Renal pelvis (tissue), 4 donors: ENCODE results near the gene KCNMA1. TPM values are rescaled to one million over a fixed set of nuclear protein-coding genes. Genes with fewer than 3 reads are reported as not detected.
A peak's percentile ranks its signal among the peaks of the same experiment; 100 is the strongest.

Experiments used
- DNase-seq: peaks from one replicate; pipeline ENCODE4 v3.0.0-alpha.2; 2013
- polyA plus RNA-seq, 3 donors: library from polyadenylated mRNA; unstranded; fragments of 120-200 nt; gene quantifications; one replicate each; pipeline ENCODE4 v1.2.1, GENCODE V29; 2013; ENCODE audit not compliant: insufficient read length in 3 of 3

Gene KCNMA1
- polyA plus RNA-seq, 3 donors: 3.2 to 3.9 (median 3.4) TPM

DNA sequence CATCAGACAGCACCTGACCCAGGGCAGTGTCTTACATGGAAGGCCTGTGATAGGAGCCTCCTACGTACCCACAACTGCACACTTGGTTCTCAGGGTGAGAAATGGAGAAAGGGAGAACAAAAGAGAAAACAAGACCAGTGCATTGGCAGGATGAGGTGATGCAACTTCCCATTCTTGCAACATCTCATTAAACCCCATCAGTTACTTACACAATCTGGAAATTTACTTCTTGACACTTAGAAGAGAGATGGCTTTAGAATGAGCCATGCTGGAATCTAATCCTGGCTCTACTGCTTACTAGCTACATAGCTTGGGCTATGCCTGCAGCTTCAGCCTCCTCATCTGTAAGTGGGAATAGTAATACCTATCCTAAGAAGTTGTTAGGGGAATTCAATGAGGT, 391.7 kb downstream of the KCNMA1 start:
- no peak for DNase-seq

DNA sequence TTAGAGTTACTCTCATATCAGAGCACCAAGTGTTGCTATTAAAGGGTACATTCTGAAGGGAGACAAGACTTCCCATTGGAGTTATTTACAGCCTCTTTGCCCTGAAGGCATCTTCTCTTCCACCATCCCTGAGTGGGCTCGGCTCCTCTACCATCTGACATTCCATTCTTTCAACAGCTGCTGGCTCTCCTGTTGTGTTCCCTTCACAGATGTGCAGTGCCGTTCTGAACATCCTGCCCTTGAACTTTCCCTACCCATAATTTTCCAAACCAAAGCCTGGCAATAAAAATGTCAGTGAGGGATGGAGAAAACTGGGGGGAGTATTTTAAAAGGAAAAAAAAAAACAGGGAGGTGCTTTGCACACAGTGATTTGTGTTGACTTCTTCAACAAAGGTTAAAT, 392.9 kb downstream of the KCNMA1 start:
- DNase-seq: peak; percentile 66

- DNase-seq: no peak
Measured at GRCh38 chr10:77244286-77244685, 393.3 kb downstream of the KCNMA1 start.

GRCh38 chr10:77241350-77241725, 396.3 kb downstream of the KCNMA1 start:
- DNase-seq: no peak

DNA sequence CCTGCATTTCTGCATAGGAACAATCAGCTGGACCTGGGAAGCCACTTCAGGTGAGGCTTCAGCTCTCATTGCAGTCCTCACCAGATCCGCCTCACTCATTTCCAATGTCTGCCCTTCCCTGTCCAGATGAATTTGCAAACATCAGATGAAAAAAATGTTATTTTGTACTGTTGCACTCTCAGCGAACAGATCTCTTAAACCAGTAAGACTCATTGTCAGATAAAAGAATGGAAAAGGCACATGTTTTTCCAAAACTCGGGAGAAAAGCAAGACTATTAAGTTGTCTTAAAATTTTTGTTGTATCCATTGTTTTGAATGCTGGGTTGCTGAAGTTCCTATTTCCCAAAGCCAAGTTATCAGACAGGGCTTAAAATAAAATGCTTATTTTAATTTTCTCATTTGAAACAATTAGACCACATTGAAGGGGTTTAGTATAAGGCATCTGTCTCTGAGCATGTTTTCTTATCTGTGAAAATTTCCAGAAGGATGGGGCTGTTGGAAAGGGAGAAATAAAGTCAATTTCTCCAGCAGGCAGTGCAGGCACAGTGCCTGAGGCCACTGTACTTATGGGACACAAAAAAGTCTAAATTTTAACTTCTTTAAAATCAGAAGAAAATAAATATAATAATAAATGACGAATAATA, 396.8 kb downstream of the KCNMA1 start:
- DNase-seq: no peak

- DNase-seq: no peak
Measured at GRCh38 chr10:77240041-77240652, 397.5 kb downstream of the KCNMA1 start.

DNA sequence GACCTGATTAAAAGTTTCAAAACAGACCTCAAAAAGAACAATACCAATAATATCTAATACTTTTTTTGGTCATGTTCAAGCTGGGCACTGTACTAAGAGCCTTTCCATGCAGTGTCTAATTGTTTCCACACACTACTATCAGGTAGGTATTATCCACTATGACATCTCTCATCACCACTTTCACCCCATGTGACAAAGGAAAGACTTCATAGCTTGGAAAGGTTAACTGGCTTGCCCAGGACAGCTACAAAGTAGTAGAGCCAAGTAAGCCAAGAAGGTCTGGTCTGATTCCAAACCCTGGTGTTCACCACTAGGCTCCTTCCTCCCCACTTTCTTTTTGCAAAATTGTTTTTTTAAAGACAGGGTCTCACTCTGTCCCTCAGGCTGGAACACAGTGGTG, 400.5 kb downstream of the KCNMA1 start:
- DNase-seq: no peak

DNA sequence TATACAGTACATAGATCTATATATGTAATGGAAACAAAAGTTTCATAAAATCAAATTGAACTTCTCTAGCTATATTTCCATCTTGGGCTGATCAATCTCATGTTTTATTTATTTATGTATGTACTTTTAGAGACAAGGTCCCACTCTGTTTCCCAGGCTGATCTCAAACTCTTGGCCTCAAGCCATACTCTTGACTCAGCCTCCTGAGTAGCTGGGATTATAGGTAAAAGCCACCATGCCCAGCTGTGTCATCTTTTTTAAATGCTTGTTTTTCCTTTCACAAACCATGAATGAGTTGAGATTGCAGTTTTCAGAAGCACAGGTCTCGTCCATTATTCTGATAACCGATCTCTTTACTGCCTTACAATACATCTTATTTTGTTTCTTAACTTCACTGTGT, 400.9 kb downstream of the KCNMA1 start:
- no peak for DNase-seq

- DNase-seq: no peak
Measured at GRCh38 chr10:77236029-77236428, 401.6 kb downstream of the KCNMA1 start.

DNA sequence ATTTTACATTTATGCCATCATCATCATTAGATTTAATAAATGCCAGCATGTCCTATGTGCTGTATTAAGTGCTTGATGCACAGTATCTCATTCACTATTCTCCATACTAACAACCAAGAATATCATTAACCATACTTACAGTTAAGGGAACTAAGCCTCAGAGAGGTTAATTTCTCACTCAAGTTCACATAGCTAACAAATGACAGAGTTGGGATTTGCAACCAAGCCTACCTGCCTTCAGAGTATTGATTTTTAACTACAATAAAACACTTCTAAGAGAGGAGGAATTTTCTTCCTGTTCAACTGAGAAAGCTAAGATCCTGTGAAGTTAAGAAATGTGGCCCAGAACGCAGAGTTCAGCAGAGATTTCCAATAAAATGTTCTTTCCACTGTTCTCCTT, 403.0 kb downstream of the KCNMA1 start:
- DNase-seq: no peak

- DNase-seq: no peak
Measured at GRCh38 chr10:77233466-77233865, 404.1 kb downstream of the KCNMA1 start.

DNA sequence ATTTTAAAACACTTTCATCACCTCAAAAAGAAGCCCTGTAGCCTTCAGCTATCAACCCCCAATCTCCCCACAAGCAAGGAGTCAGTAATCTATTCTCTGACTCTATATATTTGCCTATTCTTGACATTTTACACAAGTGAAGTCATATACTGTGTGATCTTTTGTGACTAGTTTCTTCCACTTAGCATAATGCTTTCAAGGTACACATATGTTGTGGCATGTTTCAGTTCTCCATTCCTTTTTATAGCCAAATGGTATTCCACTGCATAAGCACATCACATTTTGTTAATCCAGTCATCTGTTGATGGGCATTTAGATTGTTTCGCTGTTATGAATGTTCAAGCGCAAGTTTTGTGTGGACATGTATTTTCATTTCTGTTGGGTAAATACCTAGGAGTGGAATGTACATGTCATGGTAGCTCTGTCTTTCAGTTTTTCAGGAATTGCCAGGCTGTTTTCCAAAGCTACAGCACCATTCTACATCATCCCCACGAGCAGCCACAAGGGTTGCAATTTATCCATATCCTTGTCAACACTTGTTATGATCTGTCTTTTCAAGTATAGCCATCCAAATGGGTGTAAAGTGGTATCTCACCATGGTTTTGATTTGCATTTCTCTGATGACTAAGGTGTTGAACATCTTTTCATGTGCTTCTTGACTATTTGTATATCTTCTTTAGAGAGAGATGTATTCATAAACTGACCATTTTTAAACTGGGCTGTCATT, 405.6 kb downstream of the KCNMA1 start:
- no peak for DNase-seq

DNA sequence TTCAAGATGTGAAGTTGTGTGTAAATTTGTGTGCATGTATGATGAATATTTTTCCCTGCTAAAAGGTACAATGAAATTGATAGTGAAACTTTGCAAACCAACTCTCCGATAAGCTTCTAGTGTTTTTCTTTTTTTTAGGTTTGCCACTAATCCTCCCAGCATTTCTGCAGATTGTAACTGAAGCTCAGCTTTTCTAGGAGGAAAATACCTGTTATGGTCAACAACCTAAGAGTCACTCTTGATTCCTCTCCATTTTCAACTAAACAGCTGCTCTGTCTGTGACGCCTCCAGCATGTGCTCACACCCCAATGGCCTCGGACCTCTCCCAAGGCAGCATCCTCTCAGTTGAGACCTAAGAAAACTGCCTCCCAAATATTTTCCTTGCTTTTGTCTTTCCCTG, 406.2 kb downstream of the KCNMA1 start:
- DNase-seq: no peak

DNA sequence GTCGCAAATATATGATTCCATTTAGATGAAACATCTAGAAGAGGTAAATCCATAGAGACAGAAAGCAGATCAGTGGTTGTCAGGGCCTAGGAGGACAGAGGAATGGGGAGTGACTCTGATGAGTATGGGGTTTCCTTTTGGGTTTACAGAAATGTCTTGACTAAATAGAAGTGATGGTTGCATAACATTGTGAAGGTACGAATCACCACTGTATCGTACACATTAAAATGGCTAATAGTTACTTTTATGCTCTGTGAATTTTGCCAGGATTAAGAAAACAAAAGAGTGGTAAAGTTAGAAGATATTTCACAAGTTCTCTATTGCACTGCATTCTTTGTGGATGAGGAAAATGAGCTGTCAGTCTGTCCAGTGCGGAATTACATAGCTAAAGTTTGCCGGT, 407.4 kb downstream of the KCNMA1 start:
- no peak for DNase-seq

DNA sequence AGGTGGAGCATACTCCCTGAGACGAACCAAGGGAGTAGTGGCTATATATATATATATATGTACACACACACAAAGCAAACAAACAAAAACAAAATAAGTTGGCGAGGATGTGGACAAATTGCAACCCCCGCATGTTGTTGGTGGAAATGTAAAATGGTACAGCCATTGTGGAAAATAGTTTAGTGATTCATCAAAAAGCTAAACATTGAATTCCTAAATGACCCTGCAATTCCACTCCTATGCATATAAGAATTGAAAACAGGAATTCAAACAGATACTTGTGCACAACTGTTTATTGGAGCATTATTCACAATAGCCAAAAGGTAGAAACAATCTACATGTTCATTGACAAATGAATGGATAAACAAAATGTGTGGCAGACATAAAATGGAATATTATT, 407.9 kb downstream of the KCNMA1 start:
- DNase-seq: no peak

DNA sequence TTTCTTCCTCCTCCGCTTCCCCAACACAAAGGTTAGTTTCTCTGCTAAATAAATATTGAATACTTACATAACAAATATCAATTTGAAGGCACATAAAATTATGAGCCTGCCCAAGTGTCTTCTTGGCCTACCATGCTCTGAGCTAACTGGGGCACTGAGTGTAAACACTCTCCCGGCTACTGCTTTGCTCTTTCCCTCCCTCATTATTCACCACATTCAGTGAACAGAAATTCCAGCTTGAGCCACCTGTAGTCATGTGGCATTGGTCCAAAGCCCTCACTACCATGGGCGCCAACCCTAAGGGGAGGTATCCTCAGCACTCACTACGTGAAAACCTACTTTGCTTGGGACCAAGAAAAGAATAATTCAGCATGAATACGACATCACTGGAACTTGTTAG, 409.0 kb downstream of the KCNMA1 start:
- DNase-seq: no peak

GRCh38 chr10:77226853-77227565, 410.6 kb downstream of the KCNMA1 start:
- no peak for DNase-seq

GRCh38 chr10:77226452-77226851, 411.2 kb downstream of the KCNMA1 start:
- no peak for DNase-seq

DNA sequence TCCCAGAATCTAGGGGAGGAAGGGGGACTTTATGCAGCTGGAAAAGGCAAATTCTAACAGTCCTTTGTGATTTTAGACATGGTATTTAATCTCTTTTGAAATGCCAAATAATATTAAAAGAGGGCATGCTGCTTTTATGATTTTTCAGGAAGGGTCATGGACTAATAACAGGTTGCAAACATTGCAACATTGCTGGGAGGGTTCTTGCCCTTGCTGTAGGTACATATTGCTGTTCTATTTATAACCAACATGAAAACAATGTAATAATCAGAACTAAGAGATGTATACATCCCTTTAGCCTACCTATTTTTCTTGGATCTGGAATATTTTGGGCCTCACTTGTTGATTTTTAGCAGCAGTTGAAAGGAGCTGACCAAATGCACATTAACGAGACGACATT, 411.6 kb downstream of the KCNMA1 start:
- no peak for DNase-seq

DNA sequence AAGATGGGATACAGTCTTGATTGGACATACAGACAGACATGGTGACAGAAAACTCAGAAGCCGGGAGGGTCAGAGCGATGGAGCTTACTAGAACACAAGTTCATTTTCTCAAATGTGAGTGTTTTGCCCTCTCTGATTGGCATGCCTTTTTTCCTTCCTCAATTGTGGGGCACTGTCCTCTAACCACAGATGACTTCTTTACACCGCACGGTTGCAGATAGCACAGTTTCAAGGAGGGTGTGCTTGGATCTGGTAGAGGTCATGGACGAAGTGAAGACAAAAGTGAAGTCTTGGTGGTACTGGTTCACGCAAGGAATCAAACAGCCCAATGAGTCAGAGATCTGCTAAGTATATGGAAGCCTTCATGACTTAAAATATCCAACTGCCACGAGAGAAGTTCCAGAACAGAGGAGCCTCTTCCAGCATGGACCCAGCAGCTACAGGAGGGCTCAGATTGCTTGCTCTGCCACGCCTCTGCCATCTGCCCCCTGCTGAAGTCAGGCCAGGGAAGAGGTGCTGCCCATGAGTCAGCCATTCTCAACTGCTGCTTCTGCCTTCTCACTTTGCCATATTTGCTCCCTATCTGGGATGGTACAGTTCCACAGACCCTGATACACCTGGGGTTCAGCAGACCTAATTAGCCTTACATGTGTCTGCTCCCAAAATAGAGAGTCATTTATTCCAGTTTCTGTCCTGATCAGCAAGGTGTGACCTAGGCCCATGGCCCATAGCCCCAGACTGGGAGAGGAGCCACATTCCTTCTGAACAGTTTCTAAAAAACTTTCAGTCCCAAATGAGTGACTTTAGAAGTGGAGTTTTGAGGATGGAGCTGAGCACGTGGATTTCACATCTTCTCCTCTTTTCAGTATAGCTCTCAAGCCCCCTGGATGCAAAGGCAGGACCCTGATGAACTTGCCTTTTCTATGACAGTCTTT, 413.8 kb downstream of the KCNMA1 start:
- DNase-seq: no peak

- no peak for DNase-seq
Measured at GRCh38 chr10:77220150-77220549, 417.5 kb downstream of the KCNMA1 start.

- no peak for DNase-seq
Measured at GRCh38 chr10:77219046-77219445, 418.6 kb downstream of the KCNMA1 start.
